Measurements from ENCODE around the gene LBR. TPM values are rescaled to one million over a fixed set of nuclear protein-coding genes. Genes with fewer than 3 reads are reported as not detected.

The LBR gene
- total and polyA plus RNA-seq, 4 donors: 14.3 to 201 (median 22.6) TPM

GRCh38 chr1:225470211-225471108, 42.6 kb upstream of the LBR start:
- Histone ChIP-seq H3K27ac (ENCODE audit: low read depth in 1 of 2, low read length in 2 of 2) (no peak overlapping the region), H3K27me3 (ENCODE audit: control insufficient read depth in 4 of 4, insufficient read depth in 4 of 4, low read length in 3 of 4) (no peaks in the 10 kb centered on the region), H3K36me3 (ENCODE audit: control insufficient read depth in 4 of 4, insufficient read depth in 3 of 4, low read depth in 1 of 4, low read length in 3 of 4) (no peaks in the 10 kb centered on the region), H3K4me3 (ENCODE audit: low read depth in 1 of 3, low read length in 3 of 3) (no peak overlapping the region), H3K9me3 (ENCODE audit: control insufficient read depth in 4 of 4, low read length in 3 of 4) (no peaks in the 10 kb centered on the region), H3K4me1 (ENCODE audit: control insufficient read depth in 4 of 4, insufficient read depth in 4 of 4, low read length in 3 of 4) (peaks cover 0 to 7% (median 4%) of the 10 kb centered on the region in 4 donors), H3K9ac (ENCODE audit: low read depth in 1 of 2, low read length in 2 of 2) (no peak overlapping the region)
- WGBS: 91% methylated on average over 25 of the region's 25 CpGs
- no peak for DNase-seq (ENCODE audit: low spot score)
- no peak for TF ChIP-seq NR2F2 (IDR thresholded peaks at IDR 0.05)

GRCh38 chr1:225469051-225469450, 41.2 kb upstream of the LBR start:
- no peaks in the 10 kb centered on the region for H3K36me3 ChIP-seq (ENCODE audit: control insufficient read depth in 4 of 4, insufficient read depth in 3 of 4, low read depth in 1 of 4, low read length in 3 of 4)
- TF ChIP-seq EGR1 (IDR thresholded peaks at IDR 0.05; ENCODE audit: low read depth in 2 of 2) (no peak), ATF3 (IDR thresholded peaks at IDR 0.05) (no peak), CTCF (IDR thresholded peaks at IDR 0.05; ENCODE audit: low read depth, low read length, missing input control) (no peak), MAX (IDR thresholded peaks at IDR 0.05) (no peak), GABPA (IDR thresholded peaks at IDR 0.05 in 1 of 2, conservative IDR thresholded peaks at IDR 0.05 in 1 of 2) (no peak), RXRA (IDR thresholded peaks at IDR 0.05) (no peak), FOXA2 (IDR thresholded peaks at IDR 0.05) (no peak), SP1 (IDR thresholded peaks at IDR 0.05) (no peak)
- no peak overlapping the region for H3K4me3 ChIP-seq (ENCODE audit: low read depth in 1 of 3, low read length in 3 of 3)
- no peak overlapping the region for H3K27ac ChIP-seq (ENCODE audit: low read depth in 1 of 2, low read length in 2 of 2)
- H3K27me3 ChIP-seq (ENCODE audit: control insufficient read depth in 4 of 4, insufficient read depth in 4 of 4, low read length in 3 of 4): no peaks in the 10 kb centered on the region
- WGBS: 90% methylated on average over 5 of the region's 5 CpGs
- no peaks in the 10 kb centered on the region for H3K4me1 ChIP-seq (ENCODE audit: control insufficient read depth in 4 of 4, insufficient read depth in 4 of 4, low read length in 3 of 4)
- H3K9ac ChIP-seq (ENCODE audit: low read depth in 1 of 2, low read length in 2 of 2): no peak overlapping the region
- DNase-seq (ENCODE audit: low spot score): no peak
- H3K9me3 ChIP-seq (ENCODE audit: control insufficient read depth in 4 of 4, low read length in 3 of 4): no peaks in the 10 kb centered on the region

- Histone ChIP-seq H3K4me1 (ENCODE audit: control insufficient read depth in 4 of 4, insufficient read depth in 4 of 4, low read length in 3 of 4) (no peaks in the 10 kb centered on the region), H3K27me3 (ENCODE audit: control insufficient read depth in 4 of 4, insufficient read depth in 4 of 4, low read length in 3 of 4) (no peaks in the 10 kb centered on the region), H3K4me3 (ENCODE audit: low read depth in 1 of 3, low read length in 3 of 3) (no peak overlapping the region), H3K9me3 (ENCODE audit: control insufficient read depth in 4 of 4, low read length in 3 of 4) (no peaks in the 10 kb centered on the region), H3K27ac (ENCODE audit: low read depth in 1 of 2, low read length in 2 of 2) (no peak overlapping the region), H3K36me3 (ENCODE audit: control insufficient read depth in 4 of 4, insufficient read depth in 3 of 4, low read depth in 1 of 4, low read length in 3 of 4) (no peaks in the 10 kb centered on the region), H3K9ac (ENCODE audit: low read depth in 1 of 2, low read length in 2 of 2) (no peak overlapping the region)
- TF ChIP-seq CTCF (IDR thresholded peaks at IDR 0.05; ENCODE audit: low read depth, low read length, missing input control) (no peak), ZBTB33 (IDR thresholded peaks at IDR 0.05) (no peak), EGR1 (IDR thresholded peaks at IDR 0.05; ENCODE audit: low read depth in 2 of 2) (no peak), YY1 (IDR thresholded peaks at IDR 0.05) (no peak), SP1 (IDR thresholded peaks at IDR 0.05) (no peak), FOXA1 (IDR thresholded peaks at IDR 0.05) (no peak), GABPA (IDR thresholded peaks at IDR 0.05 in 1 of 2, conservative IDR thresholded peaks at IDR 0.05 in 1 of 2) (no peak), ATF3 (IDR thresholded peaks at IDR 0.05) (no peak), TAF1 (conservative IDR thresholded peaks at IDR 0.05) (no peak), MAX (IDR thresholded peaks at IDR 0.05) (no peak), NR2F2 (IDR thresholded peaks at IDR 0.05) (no peak)
- WGBS: 81% methylated on average over 10 of the region's 10 CpGs
- DNase-seq (ENCODE audit: low spot score): no peak
These were observed 40.6 kb upstream of the LBR start for GRCh38 chr1:225468270-225469020.

Data from liver (tissue), 9 donors.